GM18858 (cell line): Measurements from ENCODE around the gene RNF123.
A peak's percentile ranks its signal among the peaks of the same experiment; 100 is the strongest.

Source experiments
- ATAC-seq: cut with Tn5 transposase; IDR thresholded peaks from one replicate; pipeline ENCODE4 v1.9.1; 2021; ENCODE audit not compliant: unreplicated experiment

The RNF123 gene

DNA sequence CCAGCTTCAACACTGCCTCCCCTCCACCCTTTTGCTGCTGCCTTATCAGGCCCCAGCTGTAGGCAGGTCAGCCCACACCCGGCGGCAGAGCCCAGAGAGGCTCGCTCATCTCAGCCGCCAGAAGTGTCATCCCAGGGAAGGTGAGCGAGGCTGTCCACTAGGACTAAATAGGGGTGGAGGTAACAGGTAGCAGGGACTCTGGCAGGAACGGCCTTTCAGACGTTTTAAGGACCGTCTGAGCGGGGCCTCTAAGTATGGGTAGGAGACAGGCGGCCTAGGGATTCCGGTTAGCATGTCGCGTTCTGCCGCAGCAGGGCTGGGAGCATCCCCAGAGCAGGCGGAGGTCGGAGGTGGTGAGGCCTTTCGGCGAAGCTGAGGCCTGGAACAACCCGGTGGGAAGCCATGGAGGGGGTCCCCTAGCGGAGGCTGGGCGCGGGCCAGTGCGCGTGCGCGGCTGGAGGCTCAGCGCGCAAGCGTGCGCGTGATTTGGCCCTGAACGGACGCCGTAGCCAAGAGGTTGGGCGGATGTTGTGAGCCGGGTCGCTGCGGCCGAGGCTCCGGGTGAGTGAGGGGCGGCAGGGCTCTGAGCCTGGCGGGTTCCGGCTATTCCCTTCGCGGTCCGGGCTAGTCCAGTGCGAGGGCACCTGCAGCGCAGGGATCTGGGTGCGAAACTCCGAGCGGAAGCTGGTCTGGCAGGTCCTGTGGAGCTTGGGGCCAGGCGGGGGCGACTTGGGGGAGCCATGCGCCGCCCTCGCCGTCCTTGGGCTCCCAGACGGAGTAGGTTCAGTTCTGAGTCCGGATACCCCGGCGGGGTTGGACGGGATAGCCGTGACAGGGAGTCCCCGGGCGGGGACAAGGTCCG is at the start of gene RNF123, which contains the start of gene MST1:
Gene RNF123, plus strand, starts transcription at position 512 of the 862 bp plus-strand sequence. CDS start 1,609 bp downstream, outside the sequence.
Gene MST1, minus strand, starts transcription at position 429 of the 862 bp plus-strand sequence. CDS start 783 bp downstream, outside the sequence.
- peak; percentile 48 for ATAC-seq

DNA sequence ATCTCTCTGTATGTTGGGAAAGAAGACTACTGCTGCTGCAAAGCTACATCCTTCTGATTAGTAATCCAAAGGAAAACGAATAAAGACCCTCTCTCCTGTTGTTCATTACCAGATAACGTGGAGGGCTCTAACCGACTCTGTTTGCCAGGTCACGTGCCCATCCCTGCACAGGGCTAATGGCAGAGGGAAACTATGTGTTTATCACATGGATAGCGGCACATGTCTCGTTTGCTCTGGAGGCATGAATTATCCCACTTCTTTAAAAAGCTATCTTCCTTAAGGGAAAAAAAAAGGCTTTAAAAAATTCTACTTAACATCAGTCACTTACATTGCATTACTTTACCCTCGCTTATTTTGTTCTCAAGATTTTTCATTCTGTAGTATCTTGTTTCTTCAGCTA is 48.1 kb upstream of the RNF123 start:
- no peak for ATAC-seq

DNA sequence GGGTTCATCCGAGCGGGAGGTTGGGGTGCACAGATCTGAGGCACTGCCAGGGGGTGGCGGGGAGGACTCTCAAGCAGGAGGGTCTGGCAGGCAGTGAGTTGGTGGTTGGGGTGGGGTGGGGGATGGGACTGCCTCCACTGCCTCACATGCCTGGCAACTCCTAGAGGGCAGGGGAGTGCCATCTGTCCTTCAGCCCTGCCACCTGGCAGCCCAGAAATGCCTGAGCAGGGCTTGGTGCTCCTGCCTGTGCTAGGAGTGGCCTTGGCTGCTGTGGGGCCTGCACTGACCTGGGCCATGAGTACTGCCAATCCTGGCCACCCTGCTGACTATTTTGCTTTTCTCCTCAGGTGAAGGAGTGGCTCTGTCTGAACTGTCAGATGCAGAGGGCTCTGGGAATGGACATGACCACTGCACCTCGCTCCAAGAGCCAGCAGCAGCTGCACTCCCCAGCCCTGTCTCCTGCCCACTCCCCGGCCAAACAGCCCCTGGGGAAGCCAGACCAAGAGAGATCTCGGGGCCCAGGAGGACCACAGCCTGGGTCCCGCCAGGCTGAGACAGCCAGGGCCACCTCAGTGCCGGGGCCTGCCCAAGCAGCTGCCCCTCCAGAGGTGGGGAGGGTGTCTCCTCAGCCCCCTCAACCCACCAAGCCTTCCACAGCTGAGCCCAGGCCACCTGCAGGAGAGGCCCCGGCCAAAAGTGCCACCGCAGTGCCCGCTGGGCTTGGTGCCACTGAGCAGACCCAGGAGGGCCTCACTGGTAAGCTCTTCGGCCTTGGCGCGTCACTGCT is 47.2 kb upstream of the RNF123 start:
- no peak for ATAC-seq

DNA sequence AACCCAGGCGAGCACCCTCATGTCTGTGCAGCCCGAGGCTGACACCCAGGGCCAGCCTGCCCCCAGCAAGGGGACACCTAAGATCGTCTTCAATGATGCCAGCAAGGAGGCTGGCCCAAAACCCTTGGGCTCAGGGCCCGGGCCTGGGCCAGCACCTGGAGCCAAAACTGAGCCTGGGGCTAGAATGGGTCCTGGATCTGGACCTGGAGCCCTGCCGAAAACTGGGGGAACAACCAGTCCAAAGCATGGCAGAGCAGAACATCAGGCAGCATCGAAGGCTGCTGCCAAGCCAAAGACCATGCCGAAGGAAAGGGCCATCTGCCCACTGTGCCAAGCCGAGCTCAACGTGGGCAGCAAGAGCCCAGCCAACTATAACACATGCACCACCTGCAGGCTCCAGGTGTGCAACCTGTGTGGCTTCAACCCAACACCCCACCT is 46.6 kb upstream of the RNF123 start:
- no peak for ATAC-seq

DNA sequence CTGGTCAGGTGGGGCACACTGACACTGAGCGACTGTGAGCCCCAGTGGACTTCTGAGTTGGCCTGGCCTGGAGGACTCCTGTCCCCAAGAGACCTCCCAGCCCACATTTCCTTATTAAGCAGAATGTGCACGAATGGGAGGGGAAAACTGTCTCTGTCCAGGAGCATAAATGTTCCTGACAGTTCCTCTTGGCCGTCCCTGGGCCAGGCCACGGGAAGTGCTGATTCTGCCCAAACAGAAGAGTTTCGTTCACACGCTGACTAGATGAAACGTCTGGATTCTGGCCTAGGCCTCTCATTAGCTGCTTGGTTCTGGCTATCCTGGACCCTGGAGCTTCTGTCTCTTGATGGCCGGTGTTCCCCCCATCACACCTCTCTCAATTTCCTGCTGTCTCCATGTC is 44.7 kb upstream of the RNF123 start:
- ATAC-seq, result no peak

DNA sequence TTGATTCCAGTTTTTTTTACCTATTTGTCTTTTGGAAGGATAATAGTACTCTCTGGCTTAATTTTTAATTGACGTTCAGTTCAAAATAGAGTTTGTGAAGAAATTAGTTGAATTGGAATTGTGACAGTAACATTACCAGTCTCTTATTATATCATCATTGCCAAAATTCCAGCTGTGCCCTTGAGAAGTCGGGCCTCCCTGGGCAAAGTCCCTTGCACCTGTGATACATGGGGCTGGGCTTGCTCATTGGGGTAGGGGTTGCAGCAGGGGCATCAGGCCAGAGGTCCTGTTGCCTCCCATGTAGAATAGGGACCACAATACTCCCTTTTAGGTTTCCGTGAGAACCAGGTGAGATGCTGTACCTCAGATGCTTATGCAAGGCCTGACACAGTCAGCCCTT is 43.1 kb upstream of the RNF123 start:
- no peak for ATAC-seq

DNA sequence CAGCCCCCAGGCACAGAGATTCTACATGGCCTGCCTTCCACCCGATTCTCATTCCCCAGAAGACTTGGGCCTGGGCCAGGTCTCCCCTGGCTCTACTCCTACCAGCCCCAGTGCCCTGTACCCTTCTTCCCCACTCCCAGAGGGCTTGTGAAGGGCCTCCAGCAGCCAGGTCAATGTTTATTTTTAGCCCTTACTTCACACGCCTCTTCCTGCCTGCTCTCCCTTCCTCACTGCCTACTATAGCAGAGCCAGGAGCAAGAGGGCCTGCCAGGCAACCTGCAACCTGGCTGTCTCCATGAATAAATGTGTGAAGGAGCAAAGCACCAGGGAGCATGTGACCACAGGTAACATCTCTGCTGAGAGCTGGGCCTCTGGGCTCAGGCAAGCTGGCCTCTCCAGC is 41.6 kb upstream of the RNF123 start:
- ATAC-seq, result no peak

DNA sequence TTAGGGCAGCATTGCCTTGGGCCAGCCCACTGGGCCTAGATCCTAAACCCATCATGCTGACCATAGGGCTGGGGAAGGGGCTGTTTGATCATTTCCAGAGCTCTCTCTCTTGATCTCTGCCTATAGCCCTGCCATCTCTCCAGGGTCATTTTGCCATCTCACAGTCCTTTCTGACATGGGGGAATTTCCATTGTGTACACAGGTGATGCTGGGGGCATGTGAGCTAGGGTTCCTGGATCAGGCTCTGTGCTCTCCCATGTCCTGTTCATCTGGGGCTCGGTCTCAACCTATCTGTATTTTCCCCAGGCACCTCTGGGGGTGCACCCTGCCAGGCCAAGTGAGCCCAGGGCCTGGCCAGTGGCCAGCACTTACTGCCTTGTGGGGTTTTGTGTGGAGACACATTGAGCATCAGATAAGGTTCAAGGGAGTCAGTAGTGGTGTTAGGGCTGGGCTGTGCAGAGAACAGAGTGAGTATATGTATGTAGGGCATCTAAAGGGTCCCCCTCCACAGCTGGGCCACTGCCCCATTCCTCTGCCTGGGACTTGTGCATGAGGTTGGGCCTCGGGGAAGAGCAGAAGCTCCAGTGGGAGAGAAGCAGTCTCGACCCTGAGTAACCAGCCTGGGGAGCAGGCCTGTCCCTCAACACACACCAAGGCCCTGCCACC is 40.9 kb upstream of the RNF123 start:
- no peak for ATAC-seq

DNA sequence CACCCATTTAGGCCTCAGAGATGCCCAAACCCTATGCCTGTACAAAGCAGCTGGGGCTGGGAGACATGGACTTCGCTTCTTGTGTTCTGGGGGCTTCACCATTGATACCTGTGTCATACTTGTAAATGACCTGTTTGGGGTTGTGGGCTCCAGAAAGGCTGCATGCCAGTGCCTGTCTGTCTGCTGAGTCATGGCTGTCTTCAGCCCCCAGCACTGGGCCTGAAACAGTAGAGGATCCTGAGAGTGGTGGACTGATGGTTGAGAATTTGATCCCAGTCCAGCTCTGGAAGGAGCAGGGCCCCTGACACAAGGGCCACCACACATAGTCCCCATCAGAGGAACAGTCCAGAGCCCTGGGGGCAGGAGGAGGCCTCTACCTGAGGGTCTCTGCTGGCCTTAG is 39.8 kb upstream of the RNF123 start:
- ATAC-seq, result no peak

DNA sequence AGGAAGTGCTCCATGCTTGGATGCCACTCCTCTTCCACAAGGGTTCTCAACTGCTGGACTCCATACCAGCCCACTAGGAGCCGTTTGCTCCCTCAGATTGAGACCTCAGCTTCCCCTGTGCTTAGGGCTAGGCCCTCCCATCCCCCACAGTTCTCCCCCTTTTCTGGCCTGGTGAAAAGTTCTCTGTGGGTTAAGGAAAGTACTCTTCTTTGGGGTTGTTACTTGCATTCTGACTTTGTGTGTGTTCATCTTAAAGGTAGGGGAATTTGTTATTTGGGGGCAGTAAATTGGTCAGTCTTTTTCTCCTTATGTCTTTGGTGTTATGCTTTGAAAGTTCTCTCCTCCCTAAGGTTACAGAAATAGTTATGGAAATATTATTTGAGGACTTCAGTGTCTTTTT is 39.2 kb upstream of the RNF123 start:
- no peak for ATAC-seq

DNA sequence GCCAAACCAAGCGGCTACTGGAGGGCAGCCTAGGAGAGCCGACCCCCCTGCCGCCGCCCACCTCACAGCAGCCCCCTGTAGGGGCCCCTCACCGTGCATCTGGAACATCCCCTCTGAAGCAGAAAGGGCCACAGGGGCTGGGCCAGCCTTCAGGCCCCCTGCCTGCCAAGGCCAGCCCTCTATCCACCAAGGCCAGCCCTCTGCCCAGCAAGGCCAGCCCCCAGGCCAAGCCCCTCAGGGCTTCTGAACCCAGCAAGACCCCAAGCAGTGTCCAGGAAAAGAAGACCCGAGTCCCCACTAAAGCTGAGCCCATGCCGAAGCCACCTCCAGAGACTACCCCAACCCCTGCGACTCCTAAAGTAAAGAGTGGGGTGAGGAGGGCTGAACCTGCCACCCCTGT is 38.7 kb upstream of the RNF123 start:
- ATAC-seq, result no peak

DNA sequence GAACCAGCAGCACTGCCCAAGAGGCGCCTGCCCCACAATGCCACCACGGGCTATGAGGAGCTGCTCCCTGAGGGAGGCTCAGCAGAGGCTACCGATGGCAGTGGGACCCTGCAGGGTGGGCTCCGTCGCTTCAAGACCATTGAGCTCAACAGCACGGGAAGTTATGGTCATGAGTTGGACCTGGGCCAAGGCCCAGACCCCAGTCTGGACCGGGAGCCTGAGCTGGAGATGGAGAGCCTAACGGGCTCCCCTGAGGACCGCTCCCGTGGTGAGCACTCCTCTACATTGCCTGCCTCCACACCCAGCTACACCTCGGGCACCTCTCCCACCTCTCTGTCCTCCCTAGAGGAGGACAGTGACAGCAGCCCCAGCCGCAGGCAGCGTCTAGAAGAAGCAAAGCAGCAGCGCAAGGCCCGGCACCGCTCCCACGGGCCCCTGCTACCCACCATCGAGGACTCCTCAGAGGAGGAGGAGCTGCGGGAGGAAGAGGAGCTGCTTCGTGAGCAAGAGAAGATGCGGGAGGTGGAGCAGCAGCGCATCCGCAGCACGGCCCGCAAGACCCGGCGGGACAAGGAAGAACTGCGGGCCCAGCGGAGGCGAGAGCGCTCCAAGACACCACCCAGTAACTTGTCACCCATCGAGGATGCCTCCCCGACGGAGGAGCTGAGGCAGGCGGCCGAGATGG is 37.0 kb upstream of the RNF123 start:
- ATAC-seq, result no peak

DNA sequence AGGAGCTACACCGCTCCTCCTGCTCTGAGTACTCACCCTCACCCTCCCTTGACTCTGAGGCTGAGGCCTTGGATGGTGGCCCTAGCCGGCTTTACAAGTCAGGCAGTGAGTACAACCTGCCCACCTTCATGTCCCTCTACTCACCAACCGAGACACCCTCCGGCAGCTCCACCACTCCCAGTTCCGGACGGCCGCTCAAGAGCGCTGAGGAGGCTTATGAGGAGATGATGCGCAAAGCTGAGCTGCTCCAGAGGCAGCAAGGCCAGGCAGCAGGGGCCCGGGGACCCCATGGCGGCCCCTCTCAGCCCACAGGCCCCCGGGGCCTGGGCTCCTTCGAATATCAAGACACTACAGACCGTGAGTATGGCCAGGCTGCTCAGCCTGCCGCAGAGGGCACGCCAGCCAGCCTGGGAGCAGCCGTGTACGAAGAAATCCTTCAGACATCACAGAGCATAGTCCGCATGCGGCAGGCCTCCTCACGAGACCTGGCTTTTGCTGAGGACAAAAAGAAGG is 36.4 kb upstream of the RNF123 start:
- no peak for ATAC-seq

DNA sequence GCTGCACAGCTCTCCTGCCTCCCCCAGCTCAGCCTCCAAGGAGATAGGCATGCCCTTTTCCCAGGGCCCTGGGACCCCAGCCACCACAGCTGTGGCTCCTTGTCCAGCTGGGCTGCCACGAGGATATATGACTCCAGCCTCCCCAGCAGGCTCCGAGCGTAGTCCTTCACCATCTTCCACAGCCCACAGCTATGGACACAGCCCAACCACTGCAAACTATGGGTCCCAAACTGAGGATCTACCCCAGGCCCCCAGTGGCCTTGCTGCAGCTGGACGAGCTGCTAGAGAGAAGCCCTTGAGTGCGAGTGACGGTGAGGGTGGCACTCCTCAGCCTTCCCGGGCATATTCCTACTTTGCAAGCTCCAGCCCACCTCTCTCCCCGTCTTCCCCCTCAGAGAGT is 35.7 kb upstream of the RNF123 start:
- no peak for ATAC-seq

DNA sequence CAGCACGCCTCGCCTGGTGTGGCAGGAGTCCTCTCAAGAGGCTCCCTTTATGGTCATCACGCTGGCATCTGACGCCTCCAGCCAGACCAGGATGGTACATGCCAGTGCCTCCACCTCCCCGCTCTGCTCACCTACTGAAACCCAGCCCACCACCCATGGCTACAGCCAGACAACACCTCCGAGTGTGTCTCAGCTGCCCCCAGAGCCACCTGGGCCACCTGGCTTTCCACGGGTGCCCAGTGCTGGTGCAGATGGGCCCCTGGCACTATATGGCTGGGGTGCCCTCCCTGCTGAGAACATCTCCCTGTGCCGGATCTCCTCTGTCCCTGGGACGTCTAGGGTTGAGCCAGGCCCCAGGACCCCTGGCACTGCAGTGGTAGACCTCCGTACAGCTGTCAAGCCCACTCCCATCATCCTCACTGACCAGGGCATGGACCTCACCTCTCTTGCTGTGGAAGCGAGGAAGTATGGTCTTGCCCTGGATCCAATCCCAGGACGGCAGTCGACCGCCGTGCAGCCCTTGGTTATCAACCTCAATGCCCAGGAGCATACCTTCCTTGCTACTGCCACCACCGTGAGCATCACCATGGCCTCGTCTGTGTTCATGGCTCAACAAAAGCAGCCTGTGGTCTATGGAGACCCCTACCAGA is 35.1 kb upstream of the RNF123 start:
- no peak for ATAC-seq

DNA sequence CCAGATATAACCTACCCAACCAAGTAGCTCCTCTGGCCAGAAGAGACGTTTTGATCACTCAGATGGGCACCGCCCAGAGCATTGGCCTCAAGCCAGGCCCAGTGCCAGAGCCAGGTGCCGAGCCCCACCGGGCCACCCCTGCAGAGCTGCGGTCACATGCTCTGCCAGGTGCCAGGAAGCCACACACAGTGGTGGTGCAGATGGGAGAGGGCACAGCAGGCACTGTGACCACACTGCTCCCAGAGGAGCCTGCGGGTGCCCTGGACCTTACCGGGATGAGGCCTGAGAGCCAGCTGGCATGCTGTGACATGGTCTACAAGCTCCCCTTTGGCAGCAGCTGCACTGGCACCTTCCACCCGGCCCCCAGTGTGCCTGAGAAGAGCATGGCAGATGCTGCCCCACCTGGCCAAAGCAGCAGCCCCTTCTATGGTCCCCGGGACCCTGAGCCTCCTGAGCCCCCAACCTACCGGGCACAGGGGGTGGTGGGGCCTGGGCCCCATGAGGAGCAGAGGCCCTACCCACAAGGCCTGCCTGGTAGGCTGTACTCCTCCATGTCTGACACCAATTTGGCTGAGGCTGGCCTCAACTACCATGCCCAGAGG is 34.3 kb upstream of the RNF123 start:
- ATAC-seq, result no peak

DNA sequence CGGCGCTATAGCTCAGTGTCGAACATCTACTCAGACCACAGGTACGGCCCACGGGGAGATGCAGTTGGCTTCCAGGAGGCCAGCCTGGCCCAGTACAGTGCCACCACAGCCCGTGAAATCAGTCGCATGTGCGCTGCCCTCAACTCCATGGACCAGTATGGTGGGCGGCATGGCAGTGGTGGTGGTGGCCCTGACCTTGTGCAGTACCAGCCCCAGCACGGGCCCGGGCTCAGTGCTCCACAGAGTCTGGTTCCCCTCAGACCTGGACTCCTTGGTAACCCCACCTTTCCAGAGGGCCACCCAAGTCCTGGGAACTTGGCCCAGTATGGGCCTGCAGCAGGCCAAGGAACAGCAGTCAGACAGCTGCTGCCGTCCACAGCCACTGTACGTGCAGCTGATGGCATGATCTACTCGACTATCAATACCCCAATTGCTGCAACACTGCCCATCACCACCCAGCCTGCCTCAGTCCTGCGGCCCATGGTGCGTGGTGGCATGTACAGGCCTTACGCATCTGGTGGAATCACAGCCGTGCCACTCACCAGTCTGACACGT is 33.5 kb upstream of the RNF123 start:
- no peak for ATAC-seq

DNA sequence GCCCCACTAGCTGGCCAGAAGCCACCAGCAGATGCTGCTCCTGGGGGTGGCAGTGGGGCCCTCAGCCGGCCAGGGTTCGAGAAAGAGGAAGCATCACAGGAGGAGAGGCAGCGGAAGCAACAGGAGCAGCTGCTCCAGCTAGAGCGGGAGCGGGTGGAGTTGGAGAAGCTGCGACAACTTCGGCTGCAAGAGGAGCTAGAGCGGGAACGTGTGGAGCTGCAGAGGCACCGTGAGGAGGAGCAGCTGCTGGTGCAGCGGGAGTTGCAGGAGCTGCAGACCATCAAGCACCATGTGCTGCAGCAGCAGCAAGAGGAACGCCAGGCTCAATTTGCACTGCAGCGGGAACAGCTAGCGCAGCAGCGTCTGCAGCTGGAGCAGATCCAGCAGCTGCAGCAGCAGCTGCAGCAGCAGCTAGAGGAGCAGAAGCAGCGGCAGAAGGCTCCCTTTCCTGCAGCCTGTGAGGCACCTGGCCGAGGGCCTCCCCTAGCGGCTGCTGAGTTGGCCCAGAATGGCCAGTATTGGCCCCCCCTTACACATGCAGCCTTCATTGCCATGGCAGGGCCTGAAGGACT is 32.7 kb upstream of the RNF123 start:
- no peak for ATAC-seq
